ENCODE data around the gene FBLN5.

DNA sequence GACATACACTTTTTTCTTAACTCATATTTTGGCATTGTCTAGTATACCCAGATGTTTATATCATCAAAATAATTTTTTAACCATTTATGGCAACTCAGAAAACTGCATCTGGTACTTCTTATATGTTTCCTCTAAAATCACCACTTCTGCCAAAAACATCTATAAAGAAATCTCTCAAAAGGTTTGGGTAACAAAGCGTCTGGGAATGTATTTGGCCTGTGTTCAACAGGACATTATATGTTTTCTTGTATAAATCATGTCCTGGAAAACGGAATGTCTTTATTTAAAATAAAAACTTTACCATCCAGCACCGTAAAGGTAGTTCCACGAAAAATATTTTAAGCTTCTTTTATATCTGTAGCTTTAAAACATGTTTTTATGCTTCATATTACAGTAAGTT lies 36.1 kb upstream of the FBLN5 start:
- TF ChIP-seq, protein P1, sequence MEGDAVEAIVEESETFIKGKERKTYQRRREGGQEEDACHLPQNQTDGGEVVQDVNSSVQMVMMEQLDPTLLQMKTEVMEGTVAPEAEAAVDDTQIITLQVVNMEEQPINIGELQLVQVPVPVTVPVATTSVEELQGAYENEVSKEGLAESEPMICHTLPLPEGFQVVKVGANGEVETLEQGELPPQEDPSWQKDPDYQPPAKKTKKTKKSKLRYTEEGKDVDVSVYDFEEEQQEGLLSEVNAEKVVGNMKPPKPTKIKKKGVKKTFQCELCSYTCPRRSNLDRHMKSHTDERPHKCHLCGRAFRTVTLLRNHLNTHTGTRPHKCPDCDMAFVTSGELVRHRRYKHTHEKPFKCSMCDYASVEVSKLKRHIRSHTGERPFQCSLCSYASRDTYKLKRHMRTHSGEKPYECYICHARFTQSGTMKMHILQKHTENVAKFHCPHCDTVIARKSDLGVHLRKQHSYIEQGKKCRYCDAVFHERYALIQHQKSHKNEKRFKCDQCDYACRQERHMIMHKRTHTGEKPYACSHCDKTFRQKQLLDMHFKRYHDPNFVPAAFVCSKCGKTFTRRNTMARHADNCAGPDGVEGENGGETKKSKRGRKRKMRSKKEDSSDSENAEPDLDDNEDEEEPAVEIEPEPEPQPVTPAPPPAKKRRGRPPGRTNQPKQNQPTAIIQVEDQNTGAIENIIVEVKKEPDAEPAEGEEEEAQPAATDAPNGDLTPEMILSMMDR (conservative IDR thresholded peaks at IDR 0.05): no peak
- TF ChIP-seq EZH2 (IDR thresholded peaks at IDR 0.05; ENCODE audit: low read depth): no peak

Measured in PC-9 (cell line).